Memory B cell (primary cell): ENCODE data around the gene TOM1L2.

Experiments
- ATAC-seq: fragments of 150-1000 bp; cut with Tn5 transposase; 2 replicates; pipeline ENCODE4 v1.10.0; 2021; ENCODE audit warnings: low read depth, mild to moderate bottlenecking, moderate library complexity
- DNase-seq, 2 donors: peaks; one replicate each; pipeline ENCODE4 v3.0.0; 2022; ENCODE audit warnings: low spot score in 2 of 2
- H3K27ac Mint-ChIP-seq: one replicate; pipeline ENCODE4 v1.8.0; 2022; ENCODE audit warnings: mild to moderate bottlenecking, moderate library complexity, mixed read lengths
- H3K27me3 Mint-ChIP-seq: one replicate; pipeline ENCODE4 v1.8.0; 2022; ENCODE audit warnings: mixed read lengths
- H3K36me3 Mint-ChIP-seq: one replicate; pipeline ENCODE4 v1.8.0; 2022; ENCODE audit warnings: mild to moderate bottlenecking, mixed read lengths
- H3K4me1 Mint-ChIP-seq: one replicate; pipeline ENCODE4 v1.8.0; 2022; ENCODE audit warnings: mixed read lengths
- H3K4me3 Mint-ChIP-seq: one replicate; pipeline ENCODE4 v1.8.0; 2022; ENCODE audit warnings: mild to moderate bottlenecking, moderate library complexity, mixed read lengths
- H3K9me3 Mint-ChIP-seq: one replicate; pipeline ENCODE4 v1.8.0; 2022; ENCODE audit warnings: mixed read lengths

The TOM1L2 gene

DNA sequence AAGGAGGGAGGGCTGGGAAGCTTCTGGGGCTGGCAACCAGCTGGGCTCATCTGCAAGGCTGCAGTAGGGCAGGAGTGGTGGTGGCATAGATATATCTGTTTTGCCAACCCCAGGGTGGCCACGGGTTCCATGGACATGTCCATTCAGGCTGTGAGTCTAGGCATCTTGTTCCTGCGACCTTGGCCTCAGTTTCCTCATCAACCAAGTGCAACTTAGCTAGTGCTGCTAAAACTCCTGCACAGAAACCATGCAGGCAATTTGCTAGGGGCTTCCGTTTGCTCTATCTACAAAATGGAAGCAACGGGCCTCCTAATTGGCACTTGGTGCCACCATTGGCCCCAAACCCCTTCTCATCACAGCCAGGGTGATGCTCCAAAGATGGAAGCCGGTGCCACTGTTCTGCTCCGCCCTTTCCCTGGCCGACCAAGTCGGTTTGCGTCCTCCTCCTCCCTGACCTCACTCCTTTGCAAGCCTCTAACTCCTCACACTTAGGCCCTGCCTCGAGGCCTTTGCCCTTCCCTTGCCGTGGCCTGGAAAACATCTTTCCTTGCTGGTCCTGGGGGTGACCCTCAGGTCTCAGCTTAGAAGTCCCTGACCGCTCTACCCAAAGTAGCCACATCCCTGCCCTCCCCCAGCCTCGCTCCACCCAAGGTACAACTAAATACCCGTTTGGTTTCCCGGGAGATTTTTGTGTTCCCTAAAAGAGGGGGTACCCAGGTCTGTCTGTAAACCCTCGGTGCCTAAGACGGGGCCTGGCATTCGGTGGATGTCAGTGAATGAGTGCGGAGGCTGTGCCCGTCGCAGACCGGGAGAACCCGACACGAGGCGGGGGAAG lies 136.6 kb downstream of the TOM1L2 start:
- H3K4me1 Mint-ChIP-seq = peaks cover 34% of the 10 kb centered on the region
- H3K9me3 Mint-ChIP-seq = no peaks in the 10 kb centered on the region
- H3K27ac Mint-ChIP-seq = peak overlapping the region; percentile 96
- H3K36me3 Mint-ChIP-seq = peaks cover 3% of the 10 kb centered on the region
- DNase-seq (no peak), ATAC-seq (no peak)
- H3K27me3 Mint-ChIP-seq = no peaks in the 10 kb centered on the region
- peak overlapping the region; percentile 89 for H3K4me3 Mint-ChIP-seq

DNA sequence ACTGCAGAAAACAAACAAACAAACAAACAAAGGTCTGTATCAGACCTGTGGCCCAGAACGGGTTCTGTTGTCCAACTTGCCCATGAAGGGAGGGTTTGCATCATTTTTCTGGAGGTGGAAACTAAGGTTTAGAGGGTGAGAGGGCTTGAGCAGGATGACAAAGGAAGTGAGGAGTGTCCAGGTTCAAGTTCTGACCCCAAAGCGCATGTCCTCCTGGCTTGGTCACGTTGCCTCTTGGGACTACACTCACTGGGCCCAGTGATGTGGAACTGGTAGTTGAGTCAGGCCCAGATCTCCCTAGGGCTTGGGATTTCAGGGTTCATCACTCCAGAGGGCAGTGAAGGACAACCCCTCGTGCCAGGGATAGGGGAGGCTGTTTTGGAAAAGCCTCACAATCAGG lies 137.2 kb downstream of the TOM1L2 start:
- peaks cover 3% of the 10 kb centered on the region for H3K36me3 Mint-ChIP-seq
- DNase-seq (no peak), ATAC-seq (no peak)
- peaks cover 34% of the 10 kb centered on the region for H3K4me1 Mint-ChIP-seq
- no peaks in the 10 kb centered on the region for H3K27me3 Mint-ChIP-seq
- H3K9me3 Mint-ChIP-seq = no peaks in the 10 kb centered on the region
- H3K27ac Mint-ChIP-seq = peak overlapping the region; percentile 96
- peak overlapping the region; percentile 89 for H3K4me3 Mint-ChIP-seq

DNA sequence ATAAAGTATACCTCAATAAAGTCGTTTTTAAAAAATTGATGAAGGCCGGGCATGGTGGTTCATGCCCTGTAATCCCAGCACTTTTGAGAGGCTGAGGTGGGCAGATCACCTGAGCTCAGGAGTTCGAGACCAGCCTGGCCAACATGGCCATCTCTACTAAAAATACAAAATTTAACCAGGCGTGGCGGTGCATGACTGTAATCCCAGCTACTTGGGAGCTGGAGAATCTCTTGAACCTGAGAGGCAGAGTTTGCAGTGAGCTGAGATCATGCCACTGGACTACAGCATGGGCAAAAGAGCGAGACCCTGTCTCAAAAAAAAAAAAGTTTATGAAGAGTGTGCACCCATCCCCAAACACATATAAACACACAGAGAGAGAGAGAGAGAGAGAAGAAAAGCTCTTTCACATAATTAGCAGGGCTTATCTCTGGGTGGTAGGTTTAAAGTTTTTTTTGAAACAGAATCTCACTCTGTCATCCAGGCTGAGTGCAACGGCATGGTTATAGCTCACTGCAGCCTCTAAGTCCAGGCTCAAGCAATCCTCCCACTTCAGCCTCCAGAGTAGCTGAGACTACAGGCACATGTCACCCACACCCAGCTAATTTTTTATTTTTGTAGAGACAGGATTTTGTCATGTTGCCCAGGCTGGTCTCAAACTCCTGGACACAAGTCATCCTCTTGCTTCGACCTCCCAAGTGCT lies 138.4 kb downstream of the TOM1L2 start:
- peaks cover 3% of the 10 kb centered on the region for H3K36me3 Mint-ChIP-seq
- no peak overlapping the region for H3K4me3 Mint-ChIP-seq
- H3K9me3 Mint-ChIP-seq = no peaks in the 10 kb centered on the region
- no peak for DNase-seq
- no peaks in the 10 kb centered on the region for H3K27me3 Mint-ChIP-seq
- peak overlapping the region; percentile 96 for H3K27ac Mint-ChIP-seq
- H3K4me1 Mint-ChIP-seq = peaks cover 34% of the 10 kb centered on the region
- no peak for ATAC-seq

DNA sequence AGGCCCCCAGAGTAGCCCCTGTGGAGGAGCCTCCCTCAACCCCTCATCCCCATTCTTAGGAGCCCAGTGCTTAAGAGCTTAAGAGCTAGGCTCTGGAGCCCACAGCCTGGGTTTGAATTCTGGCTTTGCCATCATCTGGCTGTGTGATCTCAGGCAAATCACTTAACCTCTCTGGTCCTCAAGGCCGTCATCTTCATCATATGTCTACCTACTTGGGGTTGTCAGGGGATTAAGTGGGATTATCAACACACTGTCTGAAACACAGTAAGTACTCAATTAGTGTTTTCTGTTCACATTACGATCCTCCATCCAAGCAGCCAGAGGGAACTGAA lies 140.2 kb downstream of the TOM1L2 start:
- Mint-ChIP-seq H3K9me3 (no peaks in the 10 kb centered on the region), H3K4me1 (peaks cover 30% of the 10 kb centered on the region), H3K36me3 (peaks cover 4% of the 10 kb centered on the region), H3K4me3 (no peak overlapping the region), H3K27ac (no peak overlapping the region), H3K27me3 (no peaks in the 10 kb centered on the region)
- ATAC-seq = no peak
- no peak for DNase-seq

DNA sequence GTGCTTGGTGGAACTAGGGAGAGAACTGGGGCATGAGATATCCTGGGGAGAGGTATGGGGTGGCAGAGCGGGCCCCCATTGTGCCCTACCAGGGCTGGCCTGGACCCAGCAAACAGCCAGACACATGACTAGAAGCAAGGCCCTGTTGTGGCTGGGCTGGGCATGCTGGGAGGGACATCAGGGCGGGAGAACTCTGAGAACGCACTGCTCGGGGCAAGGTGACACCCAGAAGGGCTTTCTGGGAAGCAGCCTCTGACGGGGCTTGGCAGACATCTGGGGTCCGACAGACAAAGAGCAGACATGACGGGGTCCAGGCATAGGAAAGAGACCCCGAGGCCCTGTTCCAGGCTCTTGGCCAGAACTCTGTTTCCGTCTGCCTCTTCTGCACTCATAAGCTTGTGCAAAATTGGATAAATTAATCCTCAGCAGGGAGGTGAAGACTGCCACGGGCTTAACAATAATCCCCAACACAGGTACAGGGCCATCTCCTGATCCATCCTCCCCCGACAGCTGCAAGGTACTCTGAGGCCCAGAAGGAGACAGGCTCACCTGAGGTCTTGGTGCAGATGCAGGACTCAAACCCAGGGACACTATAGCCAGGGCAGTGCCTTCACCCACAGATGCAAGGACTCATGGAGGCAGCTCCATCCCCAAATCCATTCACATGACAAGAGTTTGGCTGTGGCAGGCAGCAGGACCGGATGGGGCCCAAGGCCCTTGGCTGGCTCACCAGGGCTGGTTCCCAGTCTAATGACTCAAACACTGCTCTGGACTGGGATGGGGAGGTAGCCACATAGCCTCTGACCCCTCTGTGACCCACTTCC lies 140.8 kb downstream of the TOM1L2 start:
- peaks cover 34% of the 10 kb centered on the region for H3K4me1 Mint-ChIP-seq

DNA sequence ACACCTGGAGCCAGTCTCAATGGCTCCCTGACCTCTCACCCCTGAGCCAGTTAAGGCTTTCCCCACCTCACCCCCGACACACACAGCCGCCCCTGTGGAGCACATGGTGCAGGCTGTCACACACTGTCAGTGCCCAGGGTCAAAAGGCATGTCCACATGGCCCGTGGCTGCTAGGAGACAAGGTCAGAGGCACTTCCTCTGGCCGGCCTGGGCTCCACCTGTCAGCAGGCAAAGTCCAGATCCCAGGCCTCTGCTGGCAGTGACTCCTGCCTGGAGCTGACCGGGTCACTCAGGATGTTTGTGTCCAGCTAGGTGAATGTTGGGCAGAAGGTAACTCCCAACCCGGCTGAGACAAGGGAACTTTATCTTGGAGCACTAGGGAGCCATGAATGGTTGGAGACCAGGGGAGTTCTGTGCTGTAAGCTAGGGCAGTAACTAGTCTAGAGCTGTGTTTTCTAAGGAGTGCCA lies 141.4 kb downstream of the TOM1L2 start:
- ATAC-seq (no peak), DNase-seq (no peak)
- H3K36me3 Mint-ChIP-seq = peaks cover 4% of the 10 kb centered on the region
- H3K9me3 Mint-ChIP-seq = no peaks in the 10 kb centered on the region
- no peaks in the 10 kb centered on the region for H3K27me3 Mint-ChIP-seq
- peaks cover 33% of the 10 kb centered on the region for H3K4me1 Mint-ChIP-seq
- no peak overlapping the region for H3K4me3 Mint-ChIP-seq
- H3K27ac Mint-ChIP-seq = no peak overlapping the region

More for the DNA sequence above, 140.8 kb downstream of the TOM1L2 start:
- ATAC-seq = no peak
- Mint-ChIP-seq H3K36me3 (peaks cover 4% of the 10 kb centered on the region), H3K4me3 (no peak overlapping the region), H3K27ac (no peak overlapping the region), H3K9me3 (no peaks in the 10 kb centered on the region), H3K27me3 (no peaks in the 10 kb centered on the region)
- no peak for DNase-seq

DNA sequence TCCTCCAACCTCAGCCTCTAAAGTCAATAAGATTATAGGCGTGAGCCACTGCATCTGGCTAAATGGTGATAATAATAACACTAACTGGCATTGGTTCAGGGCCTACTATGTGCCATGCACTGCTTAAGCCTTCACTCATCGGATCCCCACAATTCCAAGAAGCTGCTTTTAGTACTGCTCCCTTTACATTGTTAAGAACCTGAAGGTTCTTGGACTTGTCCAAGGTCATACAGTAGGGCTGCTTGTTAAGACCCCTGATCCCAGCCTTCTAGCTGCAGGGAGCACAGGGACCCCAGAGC lies 142.0 kb downstream of the TOM1L2 start:
- no peaks in the 10 kb centered on the region for H3K27me3 Mint-ChIP-seq
- DNase-seq (no peak), ATAC-seq (no peak)
- H3K4me1 Mint-ChIP-seq = peaks cover 30% of the 10 kb centered on the region
- no peak overlapping the region for H3K27ac Mint-ChIP-seq
- H3K4me3 Mint-ChIP-seq = no peak overlapping the region
- no peaks in the 10 kb centered on the region for H3K9me3 Mint-ChIP-seq
- peaks cover 4% of the 10 kb centered on the region for H3K36me3 Mint-ChIP-seq

DNA sequence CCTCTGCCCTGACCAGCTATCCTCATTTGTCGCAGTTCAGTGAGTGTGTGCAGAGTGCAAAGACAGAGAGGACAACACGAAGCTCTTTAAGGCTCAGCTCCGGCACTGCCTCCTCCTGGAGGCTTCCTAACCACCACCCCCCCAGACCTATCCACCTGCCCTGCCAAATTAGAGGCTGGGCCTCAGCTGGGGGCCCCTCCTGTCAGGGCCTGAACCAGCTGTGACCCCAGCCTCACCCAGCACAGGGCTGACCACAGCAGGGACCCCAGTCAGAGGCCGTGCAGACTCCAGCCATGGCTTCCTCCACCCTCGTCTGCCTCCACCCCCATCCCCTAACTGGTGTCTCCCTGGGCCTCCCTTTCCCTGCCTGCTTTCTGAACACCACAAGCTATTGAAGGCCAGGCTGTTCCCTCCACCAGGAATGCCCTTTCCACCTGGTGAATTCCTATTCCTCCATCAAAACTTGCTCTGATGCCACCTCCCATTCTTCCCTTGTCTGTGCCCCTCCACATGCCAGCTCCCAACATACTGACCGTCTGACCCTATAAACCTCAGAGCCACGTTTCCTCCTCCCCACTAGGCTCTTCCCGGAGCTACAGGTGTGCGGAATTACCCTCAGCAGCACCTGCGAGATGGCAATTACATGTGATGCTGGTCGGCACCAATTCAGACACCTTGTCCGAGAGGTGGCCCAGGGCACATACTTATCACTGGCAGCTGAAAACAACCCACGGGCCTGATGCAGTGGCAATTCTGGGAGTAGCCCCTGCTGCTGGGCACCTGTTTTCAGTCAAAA lies 144.2 kb downstream of the TOM1L2 start:
- H3K36me3 Mint-ChIP-seq = peaks cover 4% of the 10 kb centered on the region

DNA sequence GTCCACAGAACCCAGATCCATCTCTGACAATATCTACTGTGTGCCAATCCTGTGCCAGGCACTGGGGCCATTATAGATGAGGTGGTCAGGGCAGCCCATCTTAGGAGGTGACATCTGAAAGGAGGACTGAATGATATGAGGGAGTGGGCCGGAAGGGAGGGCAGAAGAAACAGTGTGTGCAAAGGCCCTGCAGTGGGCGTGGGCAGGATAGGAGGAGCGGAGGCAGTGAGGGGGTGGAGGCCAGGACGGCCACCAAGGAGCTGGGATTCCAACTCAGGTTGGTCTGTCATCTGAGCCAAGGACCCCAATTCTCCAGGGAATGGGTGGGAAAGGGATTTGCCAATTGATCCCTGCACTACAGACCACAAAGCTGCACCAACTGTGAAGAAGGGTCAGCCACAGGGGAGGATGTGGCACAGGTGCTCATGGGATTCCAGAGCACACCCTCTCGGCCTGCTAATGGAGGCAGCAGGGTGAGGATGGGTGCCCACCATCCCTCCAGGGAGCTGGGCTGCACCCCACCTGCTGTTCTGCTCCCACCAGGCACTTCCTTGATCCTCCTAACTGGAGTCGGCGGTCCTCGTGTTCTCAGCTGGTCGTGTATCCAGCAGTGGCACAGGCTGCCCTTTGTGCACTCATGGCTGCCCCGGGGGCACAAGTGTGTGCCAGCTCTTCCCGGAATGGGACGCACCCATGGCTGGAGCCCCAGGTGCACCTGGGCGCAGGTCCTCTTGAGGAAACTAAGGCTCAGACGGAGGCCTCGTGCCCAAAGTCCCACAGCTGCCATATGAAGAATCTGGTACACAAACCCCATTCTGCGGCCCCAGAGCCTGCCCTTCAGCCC lies 145.0 kb downstream of the TOM1L2 start:
- Mint-ChIP-seq H3K9me3 (no peaks in the 10 kb centered on the region), H3K36me3 (peaks cover 2% of the 10 kb centered on the region), H3K4me3 (no peak overlapping the region), H3K27ac (no peak overlapping the region), H3K4me1 (peaks cover 29% of the 10 kb centered on the region), H3K27me3 (no peaks in the 10 kb centered on the region)
- ATAC-seq (no peak), DNase-seq (no peak)

More for the DNA sequence above, 144.2 kb downstream of the TOM1L2 start:
- no peak for ATAC-seq
- Mint-ChIP-seq H3K9me3 (no peaks in the 10 kb centered on the region), H3K27ac (no peak overlapping the region), H3K27me3 (no peaks in the 10 kb centered on the region), H3K4me1 (peaks cover 26% of the 10 kb centered on the region), H3K4me3 (no peak overlapping the region)
- no peak for DNase-seq

DNA sequence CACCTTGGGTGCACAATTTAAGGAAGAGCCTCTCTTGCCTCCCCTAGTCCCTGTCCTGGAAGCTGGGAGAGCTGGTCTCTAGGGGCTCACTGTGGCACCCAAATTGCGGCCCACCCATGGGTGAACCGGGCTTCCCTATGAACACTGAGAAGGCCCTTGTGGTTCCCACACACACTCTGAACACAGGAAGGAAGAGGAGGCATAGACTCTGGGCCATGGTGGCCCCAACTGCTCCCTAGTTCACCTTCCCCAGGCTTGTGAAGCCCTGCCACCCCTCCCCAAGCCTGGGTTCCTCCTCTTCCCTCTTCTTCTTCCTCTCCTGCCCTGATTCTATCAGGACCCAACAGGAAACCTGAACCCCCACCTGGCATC lies 145.9 kb downstream of the TOM1L2 start:
- H3K4me1 Mint-ChIP-seq = peaks cover 29% of the 10 kb centered on the region

DNA sequence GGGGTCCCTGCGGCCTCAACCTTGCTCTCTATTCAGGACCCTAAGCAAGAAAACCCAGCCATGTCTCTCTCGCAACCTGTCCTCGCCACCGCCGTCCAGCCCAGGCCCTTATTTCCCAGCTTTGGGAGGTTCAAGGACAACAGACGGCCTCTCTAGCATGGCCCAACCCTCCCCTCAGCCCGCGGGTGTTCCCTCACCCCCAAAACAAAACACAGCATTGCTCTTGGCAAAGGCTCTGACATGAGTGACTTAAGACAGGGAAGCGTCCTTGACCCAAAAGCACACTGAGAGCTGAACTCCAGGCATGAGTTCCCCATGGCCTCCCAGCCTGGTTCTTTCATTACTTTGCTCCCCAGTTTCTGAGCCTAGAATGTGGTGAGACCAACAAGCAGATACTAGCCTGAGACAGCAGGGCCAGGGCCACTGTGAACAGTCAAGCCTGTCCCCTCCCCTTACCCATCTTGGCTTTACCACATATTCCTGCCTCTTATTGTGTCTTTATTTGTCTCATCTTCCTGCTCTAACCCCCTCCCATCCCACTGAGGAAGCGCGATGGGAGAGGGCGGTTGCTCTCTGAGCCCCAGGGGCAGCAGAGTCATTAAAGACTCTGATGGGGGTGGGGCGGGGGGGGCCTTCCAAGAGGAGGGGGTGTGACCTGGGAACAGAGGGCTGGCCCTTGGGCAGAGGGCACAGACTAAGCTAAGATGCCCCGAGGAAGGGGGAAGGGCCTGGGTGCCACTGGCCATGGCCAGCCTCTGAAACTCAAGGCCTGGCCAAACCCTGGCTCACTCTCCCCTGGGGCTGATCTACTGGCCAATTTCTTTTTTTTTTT lies 147.2 kb downstream of the TOM1L2 start:
- Mint-ChIP-seq H3K27ac (peak overlapping the region; percentile 74), H3K4me3 (peak overlapping the region; percentile 81), H3K36me3 (peaks cover 1% of the 10 kb centered on the region), H3K4me1 (peaks cover 28% of the 10 kb centered on the region), H3K27me3 (no peaks in the 10 kb centered on the region), H3K9me3 (no peaks in the 10 kb centered on the region)
- no peak for ATAC-seq
- no peak for DNase-seq

More for the DNA sequence above, 145.9 kb downstream of the TOM1L2 start:
- H3K27ac Mint-ChIP-seq = peak overlapping the region; percentile 41
- DNase-seq = no peak
- no peak for ATAC-seq
- H3K36me3 Mint-ChIP-seq = peaks cover 1% of the 10 kb centered on the region
- H3K9me3 Mint-ChIP-seq = no peaks in the 10 kb centered on the region
- no peaks in the 10 kb centered on the region for H3K27me3 Mint-ChIP-seq
- no peak overlapping the region for H3K4me3 Mint-ChIP-seq

DNA sequence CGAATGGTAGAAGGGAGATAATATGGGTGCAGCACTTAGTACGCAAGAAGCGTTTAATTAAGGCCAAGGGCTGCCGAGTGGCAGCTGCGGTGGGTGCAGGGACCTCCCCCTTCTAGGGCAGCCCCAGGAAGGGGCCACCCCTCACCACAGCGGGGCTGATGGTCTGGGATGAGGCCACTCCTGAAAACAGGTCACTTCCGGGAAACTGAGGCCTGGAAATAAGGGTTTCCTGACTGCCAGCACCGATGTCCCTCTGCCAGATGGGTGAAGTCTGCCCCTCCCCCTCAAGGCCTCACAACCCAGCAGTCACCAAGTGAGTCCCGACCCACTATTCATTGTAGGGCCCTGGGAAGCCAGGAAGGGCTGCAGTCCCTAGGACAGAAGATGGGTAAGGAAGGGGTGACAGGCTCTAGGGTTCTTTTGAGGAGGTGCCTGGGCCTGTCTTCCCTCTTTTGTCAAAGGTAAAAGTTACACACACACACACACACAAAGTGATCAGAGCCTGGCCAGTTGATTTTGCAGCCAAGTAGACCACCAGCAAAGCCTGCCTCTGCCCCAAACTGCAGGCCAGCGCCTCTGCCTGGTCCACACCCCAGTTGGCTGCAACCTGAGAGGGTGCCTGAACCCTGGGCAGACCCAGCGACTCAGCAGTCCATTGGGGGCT lies 147.9 kb downstream of the TOM1L2 start:
- H3K4me3 Mint-ChIP-seq = peak overlapping the region; percentile 81

More for the DNA sequence above, 147.9 kb downstream of the TOM1L2 start:
- Mint-ChIP-seq H3K27ac (peak overlapping the region; percentile 74), H3K36me3 (peaks cover 1% of the 10 kb centered on the region), H3K9me3 (no peaks in the 10 kb centered on the region), H3K27me3 (no peaks in the 10 kb centered on the region), H3K4me1 (peaks cover 30% of the 10 kb centered on the region)
- peak; percentile 20 for ATAC-seq
- DNase-seq = no peak
